ENCODE data around the gene CD300LD. TPM values are rescaled to one million over a fixed set of nuclear protein-coding genes. Genes with fewer than 3 reads are reported as not detected.

CD300LD gene
- polyA plus RNA-seq, 1 donor from 2014 or later = not detected

DNA sequence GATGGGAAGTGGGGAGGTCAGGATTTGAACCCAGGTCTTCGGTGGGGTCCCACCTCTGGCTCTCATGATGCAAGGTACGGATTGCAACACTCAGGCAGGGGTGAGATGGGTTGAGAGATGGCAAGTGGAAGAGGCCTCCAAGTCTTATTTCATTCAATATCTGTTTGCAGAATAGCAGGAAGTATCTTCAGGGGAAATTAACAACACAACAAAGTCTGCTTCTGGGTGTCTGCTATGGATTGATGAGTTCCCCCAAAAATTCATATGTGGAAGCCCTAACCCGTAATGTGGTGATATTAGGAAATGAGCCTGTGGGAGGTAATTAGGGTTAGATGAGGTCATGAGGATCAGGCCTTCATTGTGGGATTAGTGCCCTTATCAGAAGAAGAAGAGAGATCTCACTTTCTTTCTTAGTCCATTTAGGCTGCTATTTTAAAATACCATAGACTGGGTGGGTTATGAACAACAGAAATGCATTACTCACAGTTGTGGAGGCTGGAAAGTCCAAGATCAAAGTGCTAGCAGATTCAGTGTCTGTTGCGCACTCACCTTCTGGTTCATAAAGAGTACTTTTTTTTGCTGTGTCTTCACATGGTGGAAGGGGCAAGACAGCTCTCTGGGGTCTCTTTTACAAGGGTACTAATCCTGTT, 20.3 kb downstream of the CD300LD start:
- Histone ChIP-seq H3K9me3 (ENCODE audit: low read length) (no peaks in the 10 kb centered on the region), H2AFZ (ENCODE audit: low read depth, low read length) (no peak overlapping the region), H4K20me1 (ENCODE audit: insufficient read depth) (no peaks in the 10 kb centered on the region), H3K4me3 (ENCODE audit: low read length) (no peak overlapping the region), H3K79me2 (replicated peaks; ENCODE audit: insufficient read depth, low read length) (no peaks in the 10 kb centered on the region), H3K9me2 (ENCODE audit: insufficient read depth, low read length) (no peaks in the 10 kb centered on the region), H3K36me3 (ENCODE audit: insufficient read depth, low read length) (no peaks in the 10 kb centered on the region), H3F3A (ENCODE audit: insufficient read depth, low read length, poor library complexity, severe bottlenecking) (no peaks in the 10 kb centered on the region), H3K9ac (ENCODE audit: low read length) (no peak overlapping the region), H3K27me3 (ENCODE audit: insufficient read depth, low read depth, low read length) (no peaks in the 10 kb centered on the region), H3K4me2 (ENCODE audit: low read length) (no peak overlapping the region), H3K27ac (ENCODE audit: low read length) (no peak overlapping the region)
- TF ChIP-seq TAF1 (IDR thresholded peaks at IDR 0.05; ENCODE audit: low read depth) (no peak), MXI1 (conservative IDR thresholded peaks at IDR 0.05; ENCODE audit: poor library complexity, severe bottlenecking) (no peak), CTCF (IDR thresholded peaks at IDR 0.05; ENCODE audit: poor library complexity, severe bottlenecking) (no peak), SMC3 (conservative IDR thresholded peaks at IDR 0.05; ENCODE audit: poor library complexity) (no peak), EZH2 (IDR thresholded peaks at IDR 0.05; ENCODE audit: borderline replicate concordance, insufficient read depth, low read length, poor library complexity, severe bottlenecking) (no peak), RAD21 (conservative IDR thresholded peaks at IDR 0.05) (no peak), EP300 (conservative IDR thresholded peaks at IDR 0.05; ENCODE audit: poor library complexity, severe bottlenecking) (no peak), POLR2AphosphoS5 (IDR thresholded peaks at IDR 0.05) (no peak)
- TF ChIP-seq, protein P1, sequence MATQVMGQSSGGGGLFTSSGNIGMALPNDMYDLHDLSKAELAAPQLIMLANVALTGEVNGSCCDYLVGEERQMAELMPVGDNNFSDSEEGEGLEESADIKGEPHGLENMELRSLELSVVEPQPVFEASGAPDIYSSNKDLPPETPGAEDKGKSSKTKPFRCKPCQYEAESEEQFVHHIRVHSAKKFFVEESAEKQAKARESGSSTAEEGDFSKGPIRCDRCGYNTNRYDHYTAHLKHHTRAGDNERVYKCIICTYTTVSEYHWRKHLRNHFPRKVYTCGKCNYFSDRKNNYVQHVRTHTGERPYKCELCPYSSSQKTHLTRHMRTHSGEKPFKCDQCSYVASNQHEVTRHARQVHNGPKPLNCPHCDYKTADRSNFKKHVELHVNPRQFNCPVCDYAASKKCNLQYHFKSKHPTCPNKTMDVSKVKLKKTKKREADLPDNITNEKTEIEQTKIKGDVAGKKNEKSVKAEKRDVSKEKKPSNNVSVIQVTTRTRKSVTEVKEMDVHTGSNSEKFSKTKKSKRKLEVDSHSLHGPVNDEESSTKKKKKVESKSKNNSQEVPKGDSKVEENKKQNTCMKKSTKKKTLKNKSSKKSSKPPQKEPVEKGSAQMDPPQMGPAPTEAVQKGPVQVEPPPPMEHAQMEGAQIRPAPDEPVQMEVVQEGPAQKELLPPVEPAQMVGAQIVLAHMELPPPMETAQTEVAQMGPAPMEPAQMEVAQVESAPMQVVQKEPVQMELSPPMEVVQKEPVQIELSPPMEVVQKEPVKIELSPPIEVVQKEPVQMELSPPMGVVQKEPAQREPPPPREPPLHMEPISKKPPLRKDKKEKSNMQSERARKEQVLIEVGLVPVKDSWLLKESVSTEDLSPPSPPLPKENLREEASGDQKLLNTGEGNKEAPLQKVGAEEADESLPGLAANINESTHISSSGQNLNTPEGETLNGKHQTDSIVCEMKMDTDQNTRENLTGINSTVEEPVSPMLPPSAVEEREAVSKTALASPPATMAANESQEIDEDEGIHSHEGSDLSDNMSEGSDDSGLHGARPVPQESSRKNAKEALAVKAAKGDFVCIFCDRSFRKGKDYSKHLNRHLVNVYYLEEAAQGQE (IDR thresholded peaks at IDR 0.05; ENCODE audit: borderline replicate concordance) = no peak

GRCh38 chr17:74569020-74570003, 22.8 kb downstream of the CD300LD start:
- no peaks in the 10 kb centered on the region for H3K36me3 ChIP-seq (ENCODE audit: insufficient read depth, low read length)
- H3K9ac ChIP-seq (ENCODE audit: low read length) = no peak overlapping the region
- no peak overlapping the region for H2AFZ ChIP-seq (ENCODE audit: low read depth, low read length)
- no peak overlapping the region for H3K4me3 ChIP-seq (ENCODE audit: low read length)
- no peaks in the 10 kb centered on the region for H3K79me2 ChIP-seq (replicated peaks; ENCODE audit: insufficient read depth, low read length)
- no peaks in the 10 kb centered on the region for H3F3A ChIP-seq (ENCODE audit: insufficient read depth, low read length, poor library complexity, severe bottlenecking)
- no peaks in the 10 kb centered on the region for H3K27me3 ChIP-seq (ENCODE audit: insufficient read depth, low read depth, low read length)
- H4K20me1 ChIP-seq (ENCODE audit: insufficient read depth) = no peaks in the 10 kb centered on the region
- no peaks in the 10 kb centered on the region for H3K9me2 ChIP-seq (ENCODE audit: insufficient read depth, low read length)
- H3K27ac ChIP-seq (ENCODE audit: low read length) = no peak overlapping the region
- no peak overlapping the region for H3K4me2 ChIP-seq (ENCODE audit: low read length)
- no peaks in the 10 kb centered on the region for H3K9me3 ChIP-seq (ENCODE audit: low read length)
- TF ChIP-seq EP300 (conservative IDR thresholded peaks at IDR 0.05; ENCODE audit: poor library complexity, severe bottlenecking) (no peak), RAD21 (conservative IDR thresholded peaks at IDR 0.05) (no peak), POLR2AphosphoS5 (IDR thresholded peaks at IDR 0.05) (no peak), MXI1 (conservative IDR thresholded peaks at IDR 0.05; ENCODE audit: poor library complexity, severe bottlenecking) (no peak), EZH2 (IDR thresholded peaks at IDR 0.05; ENCODE audit: borderline replicate concordance, insufficient read depth, low read length, poor library complexity, severe bottlenecking) (no peak), CTCF (IDR thresholded peaks at IDR 0.05; ENCODE audit: poor library complexity, severe bottlenecking) (no peak), TAF1 (IDR thresholded peaks at IDR 0.05; ENCODE audit: low read depth) (no peak), SMC3 (conservative IDR thresholded peaks at IDR 0.05; ENCODE audit: poor library complexity) (no peak)
- TF ChIP-seq, protein P1 (IDR thresholded peaks at IDR 0.05; ENCODE audit: borderline replicate concordance) = no peak
